Measurements from ENCODE around the gene VPS26C.

- no peak for TF ChIP-seq ZNF274 (IDR thresholded peaks at IDR 0.05; ENCODE audit: low read depth, low read length)
- no peak for TF ChIP-seq SUZ12 (IDR thresholded peaks at IDR 0.05; ENCODE audit: extremely low read depth, insufficient read depth, insufficient read length)
- TF ChIP-seq YY1 (IDR thresholded peaks at IDR 0.05; ENCODE audit: insufficient read depth, insufficient read length) = no peak
Observed at GRCh38 chr21:37210799-37211198, 56.3 kb downstream of the VPS26C start.

All from NT2/D1 (cell line).